Endothelial cell of umbilical vein (primary cell): ENCODE results near the gene MED29. TPM values are rescaled to one million over a fixed set of nuclear protein-coding genes. Genes with fewer than 3 reads are reported as not detected.

ENCODE experiments used
- BruUV-seq: library from RNA; stranded (reverse); fragments of 400-500 nt; replicated peaks from 2 replicates; lab custom pipeline; 2021; lab: Mats Ljungman, UMichigan
- CTCF ChIA-PET: fragments of 300-600, 350-600 bp; sonication (Branson Sonifier 250); formaldehyde crosslinking; loops from one replicate; lab custom pipeline; 2021; ENCODE audit warnings: antibody characterized with exemption, inconsistent platforms; lab: Charles Lee
- POLR2A ChIA-PET: fragments of 300-600, 350-600 bp; sonication (Branson Sonifier 250); formaldehyde crosslinking; loops from one replicate; lab custom pipeline; 2021; ENCODE audit warnings: antibody characterized with exemption, inconsistent platforms; lab: Charles Lee
- DNase-seq: peaks from one replicate; pipeline ENCODE4 v3.0.0-alpha.2; 2011; ENCODE audit warnings: low read depth, low spot score
- FAIRE-seq: peaks from 2 replicates; lab custom pipeline; 2011; peaks lifted over from hg19 to GRCh38; lab: Jason Lieb, UNC
- H2AFZ ChIP-seq: 2 replicates; pipeline ENCODE4 v1.6.0; 2012; ENCODE audit warnings: low read depth, low read length, control low read depth, inconsistent platforms
- H3K27ac ChIP-seq: 2 replicates; pipeline ENCODE4 v1.5.1; 2011; ENCODE audit warnings: low read depth, mild to moderate bottlenecking, control low read depth, low read length, moderate library complexity; ENCODE audit not compliant: insufficient read depth
- H3K27me3 ChIP-seq, 2 experiments: 2 replicates each; pipeline versions ENCODE4 v1.6.0 to v1.6.1; 2011; ENCODE audit warnings: low read length in 2 of 2, mixed read lengths in 1 of 2; ENCODE audit not compliant: control insufficient read depth in 2 of 2, insufficient read depth in 2 of 2
- H3K36me3 ChIP-seq, 2 experiments: 2 replicates in 1 of 2; 3 replicates in 1 of 2; pipeline ENCODE4 v1.5.1; 2011; ENCODE audit warnings: low read length in 2 of 2, mild to moderate bottlenecking in 1 of 2, moderate library complexity in 1 of 2; ENCODE audit not compliant: control insufficient read depth in 2 of 2, insufficient read depth in 2 of 2; ENCODE audit errors: extremely low read depth in 1 of 2
- H3K4me1 ChIP-seq: 3 replicates; pipeline ENCODE4 v1.5.1; 2011; ENCODE audit warnings: mild to moderate bottlenecking, low read length; ENCODE audit not compliant: control insufficient read depth, insufficient read depth; ENCODE audit errors: extremely low read depth
- H3K4me2 ChIP-seq: 2 replicates; pipeline ENCODE4 v1.6.1; 2011; ENCODE audit warnings: low read length, control low read depth, mixed read lengths; ENCODE audit not compliant: insufficient read depth
- H3K4me3 ChIP-seq, 3 experiments: fragments of 200-600 bp in 1 of 3; sonication (generic), shearing (Covaris generic) in 1 of 3; replicated peaks in 1 of 3; 2 replicates each; pipeline ENCODE4 v1.5.1; 2011 to 2016; ENCODE audit warnings: control low read depth in 3 of 3, low read length in 3 of 3, mild to moderate bottlenecking in 2 of 3, inconsistent platforms in 1 of 3, low read depth in 1 of 3, moderate library complexity in 1 of 3; ENCODE audit not compliant: insufficient read depth in 1 of 3
- H3K79me2 ChIP-seq: 2 replicates; pipeline ENCODE4 v1.6.0; 2012; ENCODE audit warnings: low read length, inconsistent platforms; ENCODE audit not compliant: control insufficient read depth, insufficient read depth
- H3K9ac ChIP-seq: replicated peaks from 2 replicates; pipeline ENCODE3; 2011; ENCODE audit warnings: low read length, control low read depth; ENCODE audit not compliant: insufficient read depth; ENCODE audit errors: extremely low read depth
- H3K9me1 ChIP-seq: replicated peaks from 3 replicates; pipeline ENCODE4 v1.6.0; 2011; ENCODE audit warnings: mild to moderate bottlenecking, low read length; ENCODE audit not compliant: control insufficient read depth, insufficient read depth; ENCODE audit errors: extremely low read depth
- H3K9me3 ChIP-seq: replicated peaks from 2 replicates; pipeline ENCODE4 v1.5.1; 2012; ENCODE audit warnings: low read length, inconsistent platforms; ENCODE audit not compliant: control insufficient read depth, insufficient read depth
- H4K20me1 ChIP-seq: replicated peaks from 2 replicates; pipeline ENCODE3; 2011; ENCODE audit warnings: mild to moderate bottlenecking, low read length; ENCODE audit not compliant: control insufficient read depth, insufficient read depth; ENCODE audit errors: extremely low read depth
- EZH2 ChIP-seq: IDR thresholded peaks from 2 replicates; pipeline ENCODE4 v1.6.1; 2012; ENCODE audit warnings: borderline replicate concordance, low read depth, mild to moderate bottlenecking, moderate library complexity, low read length, inconsistent platforms; ENCODE audit not compliant: severe bottlenecking
- GATA2 ChIP-seq: IDR thresholded peaks from 2 replicates; pipeline ENCODE4 v1.7.0; 2011; ENCODE audit warnings: low read depth, mild to moderate bottlenecking, moderate library complexity, mixed read lengths, low read length; ENCODE audit not compliant: insufficient read length, insufficient read depth
- JUN ChIP-seq: IDR thresholded peaks from 2 replicates; pipeline ENCODE4 v1.6.1; 2011; ENCODE audit warnings: borderline replicate concordance, low read depth; ENCODE audit not compliant: insufficient read length, insufficient read depth
- MAX ChIP-seq: IDR thresholded peaks from 2 replicates; pipeline ENCODE4 v1.6.1; 2011; ENCODE audit not compliant: insufficient read depth, insufficient read length
- POLR2AphosphoS5 ChIP-seq: IDR thresholded peaks from 2 replicates; pipeline ENCODE4 v1.6.1; 2012; ENCODE audit warnings: low read depth, mild to moderate bottlenecking, control low read depth, low read length, moderate library complexity; ENCODE audit not compliant: insufficient read depth
- dilution Hi-C: fragments of 300-500 bp; cut with MboI; formaldehyde crosslinking; loops from one replicate; pipeline ENCODE4 v1.15.0; 2019; ENCODE audit warnings: low sequenced_read_pairs; ENCODE audit not compliant: extremely low pct_ligation_motif_present
- intact Hi-C: fragments of 100-400 bp; cut with micrococcal nuclease; formaldehyde crosslinking; loops from one replicate; pipeline ENCODE4 v1.10.0; 2022
- polyA plus RNA-seq, 4 experiments: library from polyadenylated mRNA; depleted of rRNA in 3 of 4; stranded (reverse) in 3 of 4; unstranded in 1 of 4; fragments of >200 nt; gene quantifications; 2 replicates each; pipeline versions ENCODE4 v1.2.1 to v1.2.3, GENCODE V29; 2011 to 2012; ENCODE audit warnings: missing spikeins in 1 of 4
- total RNA-seq: library from RNA; stranded (reverse); gene quantifications from 2 replicates; pipeline ENCODE4 v1.2.3, GENCODE V29; 2021
- TF ChIP-seq, protein P1 (sequence below), 2 donors: IDR thresholded peaks; 1 replicate in 1 of 2; 2 replicates in 1 of 2; pipeline ENCODE4 v1.5.1; 2011; ENCODE audit warnings: low read length in 2 of 2, mild to moderate bottlenecking in 2 of 2, moderate library complexity in 2 of 2, control low read depth in 1 of 2, inconsistent platforms in 1 of 2, low read depth in 1 of 2; ENCODE audit not compliant: insufficient read depth in 1 of 2; ENCODE audit errors: extremely low read depth in 1 of 2

Gene MED29
- total and polyA plus RNA-seq, 2 donors (not counting 3 experiments of a cell fraction or from before 2014, with no cell fraction given): 25.5 to 50.4 TPM

DNA sequence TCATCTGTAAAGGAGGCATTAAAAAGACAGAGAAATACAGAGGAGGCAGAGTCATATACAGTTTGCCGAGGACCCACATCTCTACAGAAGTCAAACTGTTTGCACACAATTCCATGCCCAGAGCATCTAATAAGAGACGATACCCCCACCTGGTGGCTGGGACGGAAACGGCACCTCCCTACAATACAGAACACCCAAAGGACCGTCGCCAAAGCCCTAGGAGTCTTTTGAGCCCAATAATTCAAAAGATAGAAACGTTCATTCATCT, 20.6 kb downstream of the MED29 start:
- peaks cover 0 to 5% of the 10 kb centered on the region in 2 experiments for H3K36me3 ChIP-seq
- no peaks in the 10 kb centered on the region for H3K9me1 ChIP-seq
- TSS peak; percentile 3 for BruUV-seq
- H3K4me1 ChIP-seq: peaks cover 40% of the 10 kb centered on the region
- no peaks in the 10 kb centered on the region for H3K9me3 ChIP-seq
- peak overlapping the region; percentile 53 for H3K4me2 ChIP-seq
- intact Hi-C loops (loop anchor here (1.0 kb wide), 8 partner anchors 9 to 286 kb away; partner anchors contain the start of genes EID2B, PAK4 and SAMD4B), dilution Hi-C loops (no loop called here)
- no peaks in the 10 kb centered on the region for H3K27me3 ChIP-seq
- no peak overlapping the region for H2AFZ ChIP-seq
- no peak for FAIRE-seq
- H4K20me1 ChIP-seq: no peaks in the 10 kb centered on the region
- TF ChIP-seq JUN (no peak), MAX (no peak), GATA2 (no peak), POLR2AphosphoS5 (no peak), EZH2 (no peak)
- TF ChIP-seq, protein P1, sequence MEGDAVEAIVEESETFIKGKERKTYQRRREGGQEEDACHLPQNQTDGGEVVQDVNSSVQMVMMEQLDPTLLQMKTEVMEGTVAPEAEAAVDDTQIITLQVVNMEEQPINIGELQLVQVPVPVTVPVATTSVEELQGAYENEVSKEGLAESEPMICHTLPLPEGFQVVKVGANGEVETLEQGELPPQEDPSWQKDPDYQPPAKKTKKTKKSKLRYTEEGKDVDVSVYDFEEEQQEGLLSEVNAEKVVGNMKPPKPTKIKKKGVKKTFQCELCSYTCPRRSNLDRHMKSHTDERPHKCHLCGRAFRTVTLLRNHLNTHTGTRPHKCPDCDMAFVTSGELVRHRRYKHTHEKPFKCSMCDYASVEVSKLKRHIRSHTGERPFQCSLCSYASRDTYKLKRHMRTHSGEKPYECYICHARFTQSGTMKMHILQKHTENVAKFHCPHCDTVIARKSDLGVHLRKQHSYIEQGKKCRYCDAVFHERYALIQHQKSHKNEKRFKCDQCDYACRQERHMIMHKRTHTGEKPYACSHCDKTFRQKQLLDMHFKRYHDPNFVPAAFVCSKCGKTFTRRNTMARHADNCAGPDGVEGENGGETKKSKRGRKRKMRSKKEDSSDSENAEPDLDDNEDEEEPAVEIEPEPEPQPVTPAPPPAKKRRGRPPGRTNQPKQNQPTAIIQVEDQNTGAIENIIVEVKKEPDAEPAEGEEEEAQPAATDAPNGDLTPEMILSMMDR (IDR thresholded peaks at IDR 0.05; ENCODE audit: extremely low read depth in 1 of 2, insufficient read depth in 1 of 2, low read depth in 1 of 2, low read length in 2 of 2): peak; percentile 75 to 90
- peak overlapping the region; percentile 51 for H3K27ac ChIP-seq
- H3K79me2 ChIP-seq: peaks cover 35% of the 10 kb centered on the region
- DNase-seq: peak; percentile 93
- POLR2A ChIA-PET: interaction anchor here (1.0 to 1.9 kb wide), 4 partner anchors 11 to 24 kb away, joined by 3 to 15 read pairs (median 6); partner anchors contain the start of genes MED29, PAF1 and RPS16
- CTCF ChIA-PET: interaction anchor here (0.7 to 2.3 kb wide), 13 partner anchors 8 to 360 kb away, joined by 3 to 147 read pairs (median 5); partner anchors contain the start of genes MED29, PAF1, RPS16 and SAMD4B
- peak overlapping the region; percentile 42 for H3K9ac ChIP-seq
- H3K4me3 ChIP-seq: peak overlapping the region in 2 of 3 experiments; percentile 9 to 12
